ENCODE results near the gene SELENOW.
"Not testable (repeated sequence)": the region's sequence is repeated elsewhere in the genome, so short reads cannot be mapped to it uniquely, and the experiment has no call there.

Gene SELENOW

DNA sequence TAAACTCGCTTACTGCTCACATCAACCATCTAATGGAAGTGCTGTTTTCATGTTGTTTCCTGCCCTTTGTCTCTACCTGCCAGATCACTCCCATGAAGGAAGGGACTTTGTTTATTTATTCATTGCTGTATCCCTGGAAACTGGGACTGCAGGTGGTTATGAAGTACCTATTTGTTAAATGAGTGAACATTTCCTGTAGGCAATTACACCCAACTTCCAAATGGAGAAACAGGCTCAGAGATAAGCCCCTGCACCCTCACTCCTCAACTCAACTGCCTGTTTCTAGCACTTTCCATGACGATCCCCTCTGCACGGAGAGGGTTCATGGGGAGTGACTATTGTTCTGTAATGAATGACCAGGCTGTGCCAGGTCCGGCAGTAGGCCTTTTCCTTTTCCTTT lies 1.9 kb upstream of the SELENOW start:
- DNase-seq (ENCODE audit: low read depth), result no peak
- H3K4me3 ChIP-seq (ENCODE audit: low read length), result no peak overlapping the region
- no peak for TF ChIP-seq CTCF (conservative IDR thresholded peaks at IDR 0.05; ENCODE audit: low read depth, low read length)

GRCh38 chr19:47777245-47778048 lies 1.1 kb upstream of the SELENOW start:
- peak overlapping the region; percentile 85 for H3K4me3 ChIP-seq (ENCODE audit: low read length)

GRCh38 chr19:47778954-47779351 lies 450 bp downstream of the SELENOW start:
- no peak for DNase-seq (ENCODE audit: low read depth)
- TF ChIP-seq CTCF (conservative IDR thresholded peaks at IDR 0.05; ENCODE audit: low read depth, low read length), result no peak
- peak overlapping the region; percentile 85 for H3K4me3 ChIP-seq (ENCODE audit: low read length)

More at GRCh38 chr19:47777245-47778048, 1.1 kb upstream of the SELENOW start:
- not testable (repeated sequence) for DNase-seq (ENCODE audit: low read depth)

DNA sequence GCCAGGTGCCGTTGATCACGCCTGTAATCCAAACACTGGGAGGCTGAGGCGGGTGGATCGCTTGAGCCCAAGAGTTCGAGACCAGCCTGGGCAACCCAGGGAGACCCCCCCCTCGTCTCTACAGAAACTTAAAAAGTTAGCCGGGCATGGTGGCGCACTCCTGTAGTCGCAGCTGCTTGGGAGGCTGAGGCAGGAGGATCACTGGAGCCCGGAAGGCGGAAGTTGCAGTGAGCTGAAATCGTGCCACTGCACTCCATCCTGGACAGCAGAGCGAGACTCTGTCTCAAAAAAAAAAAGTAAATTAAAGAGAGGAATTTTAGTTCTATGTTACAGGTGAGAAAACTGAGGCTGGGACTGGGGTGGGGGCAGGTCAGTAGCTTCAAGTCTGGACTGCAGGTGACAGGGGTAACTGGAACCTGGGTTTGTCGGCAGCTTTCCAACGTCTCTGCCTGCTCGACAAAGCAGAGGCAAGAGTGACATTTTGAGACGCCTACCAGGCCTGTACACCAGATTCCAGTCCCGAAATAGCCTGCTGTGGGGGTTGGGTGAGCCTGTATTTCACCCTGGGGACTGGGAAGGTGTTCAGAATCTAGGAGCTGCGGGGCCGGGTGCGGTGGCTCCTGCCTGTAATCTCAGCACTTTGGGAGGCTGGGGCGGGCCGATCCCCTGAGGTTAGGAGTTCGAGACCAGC lies 1.2 kb downstream of the SELENOW start:
- no peak for TF ChIP-seq CTCF (conservative IDR thresholded peaks at IDR 0.05; ENCODE audit: low read depth, low read length)
- DNase-seq (ENCODE audit: low read depth), result no peak
- H3K4me3 ChIP-seq (ENCODE audit: low read length), result peak overlapping the region; percentile 85

DNA sequence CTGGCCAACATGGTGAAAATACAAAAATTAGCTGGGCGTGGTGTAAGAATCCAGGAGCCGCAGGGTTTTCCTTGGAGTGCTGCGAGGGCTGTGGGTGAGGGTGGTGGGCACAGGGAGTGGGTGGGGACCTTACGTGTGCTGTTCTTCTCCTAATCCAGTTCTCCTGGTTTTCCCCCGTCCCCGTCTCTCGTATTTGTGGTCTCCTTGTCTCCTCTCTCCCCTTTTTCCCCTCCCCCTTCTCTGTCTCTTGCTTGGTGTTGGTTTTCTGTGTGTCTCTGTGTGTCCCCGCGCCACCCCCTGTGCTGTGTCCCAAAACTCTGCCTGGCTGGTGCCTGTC lies 1.7 kb downstream of the SELENOW start:
- peak overlapping the region; percentile 85 for H3K4me3 ChIP-seq (ENCODE audit: low read length)
- no peak for DNase-seq (ENCODE audit: low read depth)

DNA sequence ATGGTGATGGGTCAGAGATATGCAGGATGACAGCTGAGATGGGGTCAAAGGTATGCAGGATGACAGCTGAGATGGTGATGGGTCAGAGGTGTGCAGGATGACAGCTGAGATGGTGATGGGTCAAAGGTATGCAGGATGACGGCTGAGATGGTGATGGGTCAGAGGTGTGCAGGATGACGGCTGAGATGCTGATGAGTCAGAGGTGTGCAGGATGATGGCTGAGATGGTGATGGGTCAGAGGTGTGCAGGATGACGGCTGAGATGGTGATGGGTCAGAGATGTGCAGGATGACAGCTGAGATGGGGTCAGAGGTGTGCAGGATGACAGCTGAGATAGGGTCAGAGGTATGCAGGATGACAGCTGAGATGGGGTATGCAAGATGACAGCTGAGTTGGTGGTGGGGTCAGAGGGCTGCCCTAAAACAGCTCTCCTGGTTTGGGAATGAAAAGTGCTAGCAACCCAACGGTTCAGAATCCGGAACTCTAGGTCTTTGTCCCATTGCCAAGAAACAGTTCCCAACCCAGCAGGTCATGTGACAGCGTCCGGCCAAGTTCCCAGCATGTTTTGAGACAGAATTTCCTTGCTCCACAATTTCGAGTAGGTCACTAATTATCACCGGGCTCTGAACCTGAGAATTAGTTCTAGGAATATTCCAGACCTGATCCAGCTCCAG lies 3.2 kb downstream of the SELENOW start:
- DNase-seq (ENCODE audit: low read depth), result no peak
- TF ChIP-seq CTCF (conservative IDR thresholded peaks at IDR 0.05; ENCODE audit: low read depth, low read length), result no peak
- H3K4me3 ChIP-seq (ENCODE audit: low read length), result no peak overlapping the region

More for the DNA sequence above, 1.7 kb downstream of the SELENOW start:
- no peak for TF ChIP-seq CTCF (conservative IDR thresholded peaks at IDR 0.05; ENCODE audit: low read depth, low read length)

DNA sequence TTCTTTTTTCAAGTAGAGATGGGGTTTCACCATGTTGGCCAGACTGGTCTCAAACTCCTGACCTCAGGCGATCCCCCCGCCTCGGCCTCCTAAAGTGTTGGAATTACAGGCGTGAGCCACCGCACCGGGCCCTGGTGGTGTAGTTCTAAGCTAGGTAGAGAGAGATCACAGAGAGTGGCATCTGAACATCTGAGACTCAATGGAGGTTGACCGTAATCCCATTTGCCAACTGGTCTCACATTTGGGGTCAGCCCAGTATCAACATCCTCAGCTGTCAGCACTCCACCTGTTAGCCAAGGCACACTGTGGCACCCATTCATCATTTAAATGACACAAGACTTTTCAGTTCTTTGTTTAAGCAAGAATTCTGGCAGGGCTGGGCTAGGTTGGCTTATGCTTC lies 8.1 kb downstream of the SELENOW start:
- no peak overlapping the region for H3K4me3 ChIP-seq (ENCODE audit: low read length)
- no peak for TF ChIP-seq CTCF (conservative IDR thresholded peaks at IDR 0.05; ENCODE audit: low read depth, low read length)
- no peak for DNase-seq (ENCODE audit: low read depth)

DNA sequence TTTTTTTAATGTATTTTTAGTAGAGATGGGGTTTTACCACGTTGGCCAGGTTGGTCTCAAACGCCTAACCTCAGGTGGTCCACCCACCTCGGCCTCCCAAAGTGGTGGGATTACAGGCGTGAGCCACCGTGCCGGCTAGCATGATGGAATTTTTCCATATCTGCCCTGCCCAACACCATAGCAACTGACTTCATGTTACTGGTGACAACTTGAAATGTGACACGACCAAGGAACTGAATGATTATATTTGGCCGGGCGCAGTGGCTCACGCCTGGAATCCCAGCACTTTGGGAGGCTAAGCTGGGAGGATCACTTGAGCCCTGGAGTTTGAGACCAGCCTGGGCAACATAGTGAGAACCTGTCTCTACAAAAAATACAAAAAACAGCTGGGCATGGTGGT lies 8.8 kb downstream of the SELENOW start:
- H3K4me3 ChIP-seq (ENCODE audit: low read length); DNase-seq (ENCODE audit: low read depth): not testable (repeated sequence)

DNA sequence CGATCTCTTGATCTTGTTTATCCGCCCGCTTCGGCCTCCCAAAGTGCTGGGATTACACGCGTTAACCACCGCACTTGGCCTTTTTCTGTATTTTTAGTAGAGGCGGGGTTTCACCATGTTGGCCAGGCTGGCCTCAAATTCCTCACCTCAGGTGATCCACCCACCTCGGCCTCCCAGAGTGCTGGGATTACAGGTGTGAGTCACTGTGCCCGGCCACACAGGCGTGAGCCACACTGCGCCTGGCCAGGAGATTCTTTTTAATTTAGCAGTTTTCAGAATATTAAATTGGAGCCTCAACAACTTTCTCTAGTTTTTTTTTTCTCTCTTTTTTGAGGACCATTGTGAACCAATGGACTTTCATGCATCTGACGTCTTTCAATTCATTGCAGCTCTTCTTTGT lies 11.3 kb downstream of the SELENOW start:
- H3K4me3 ChIP-seq (ENCODE audit: low read length); DNase-seq (ENCODE audit: low read depth): not testable (repeated sequence)
